HPDE6-E6E7 (cell line): ENCODE measurements around the gene CFHR4.
"Not testable (repeated sequence)": the region's sequence is repeated elsewhere in the genome, so short reads cannot be mapped to it uniquely, and the experiment has no call there.

Experiments
- DNase-seq: peaks from one replicate; pipeline ENCODE4 v3.0.0; 2011; ENCODE audit warnings: missing footprints; ENCODE audit errors: extremely low spot score

Gene CFHR4

GRCh38 chr1:196933531-196934189 is 45.8 kb downstream of the CFHR4 start:
- DNase-seq: no peak

DNA sequence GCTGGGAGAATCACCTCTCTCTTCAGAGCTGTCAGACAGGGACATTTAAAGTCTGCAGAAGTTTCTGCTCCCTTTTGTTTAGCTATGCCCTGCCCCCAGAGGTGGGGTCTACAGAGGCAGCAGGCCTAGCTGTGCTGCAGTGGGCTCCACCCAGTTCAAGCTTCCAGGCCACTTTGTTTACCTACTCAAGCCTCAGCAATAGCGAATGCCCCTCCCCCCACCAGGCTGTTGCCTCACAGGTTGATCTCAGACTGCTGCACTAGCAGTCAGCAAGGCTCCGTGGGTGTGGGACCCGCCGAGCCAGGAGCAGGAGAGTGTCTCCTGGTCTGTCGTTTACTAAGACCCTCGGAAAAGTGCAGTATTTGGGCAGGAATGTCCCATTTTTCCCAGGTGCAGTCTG is 53.6 kb downstream of the CFHR4 start:
- not testable (repeated sequence) for DNase-seq

DNA sequence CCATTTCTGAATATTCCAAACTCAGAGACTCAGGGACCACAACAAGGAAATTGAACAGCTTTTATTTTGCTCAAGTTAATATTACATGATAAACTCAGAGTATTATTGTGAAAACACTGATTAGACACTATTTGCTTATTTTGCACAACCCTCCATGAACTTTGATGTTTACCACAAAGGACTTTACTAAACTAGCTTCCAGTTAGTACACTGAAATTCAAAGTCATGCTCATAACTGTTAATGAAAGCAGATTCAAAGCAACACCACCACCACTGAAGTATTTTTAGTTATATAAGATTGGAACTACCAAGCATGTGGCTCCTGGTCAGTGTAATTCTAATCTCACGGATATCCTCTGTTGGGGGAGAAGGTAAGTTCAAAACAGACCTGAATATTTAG is 55.7 kb downstream of the CFHR4 start, which contains the start of gene CFHR2:
Gene CFHR2 (plus strand): TSS at position 171 of the 400 bp plus-strand sequence. CDS start 143 bp downstream, at position 314.
- DNase-seq: not testable (repeated sequence)

DNA sequence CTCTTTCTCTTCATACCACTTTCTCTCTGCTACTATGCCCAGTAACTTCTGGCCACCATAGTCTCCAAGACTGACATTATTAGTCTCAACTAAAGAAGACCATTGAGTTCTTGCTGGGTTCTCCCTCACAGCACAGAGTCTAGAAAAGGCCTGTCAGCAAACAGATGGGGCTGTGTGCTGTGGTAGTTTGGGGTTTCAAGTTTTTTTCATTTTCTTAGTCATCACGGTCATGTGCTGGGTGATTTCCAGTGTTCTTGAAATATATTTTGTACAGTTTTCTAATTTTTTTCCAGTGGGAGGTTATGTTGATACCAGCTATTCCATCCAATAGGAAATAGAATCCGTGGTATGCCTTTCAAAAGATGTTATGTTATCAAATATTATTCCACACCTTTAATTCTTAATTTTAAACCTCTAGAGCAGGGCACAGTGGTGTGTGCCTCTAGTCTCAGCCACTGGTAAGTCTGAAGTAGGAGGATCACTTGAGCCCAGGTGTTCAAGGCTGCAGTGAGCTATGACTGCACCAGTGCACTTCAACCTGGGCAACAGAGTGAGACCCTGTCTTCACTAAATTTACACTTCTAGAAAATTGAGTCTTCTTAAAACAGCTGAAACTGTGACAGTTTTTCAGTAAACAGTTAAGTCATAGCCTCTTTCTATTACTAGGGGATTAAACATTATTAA is 64.0 kb downstream of the CFHR4 start:
- DNase-seq: no peak

- DNase-seq: no peak
Observed at GRCh38 chr1:196954778-196955177, 66.9 kb downstream of the CFHR4 start.

DNA sequence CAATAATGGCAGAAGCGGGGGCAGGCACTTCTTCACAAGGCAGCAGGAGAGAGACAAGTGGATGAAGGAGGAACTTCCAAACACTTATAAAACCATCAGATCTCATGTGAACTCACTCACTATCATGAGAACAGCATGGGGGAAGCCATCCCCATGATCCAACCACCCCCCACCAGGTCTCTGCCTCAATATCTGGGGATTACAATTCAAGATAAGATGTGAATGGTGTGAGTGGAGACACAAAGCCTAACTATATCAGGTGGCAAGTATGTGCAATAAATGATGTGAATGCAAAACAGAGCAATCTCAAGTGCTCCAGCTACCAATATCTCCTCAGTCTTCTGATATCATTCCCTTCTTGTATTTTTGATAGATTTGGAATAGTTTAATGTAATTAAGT is 68.1 kb downstream of the CFHR4 start:
- no peak for DNase-seq

DNA sequence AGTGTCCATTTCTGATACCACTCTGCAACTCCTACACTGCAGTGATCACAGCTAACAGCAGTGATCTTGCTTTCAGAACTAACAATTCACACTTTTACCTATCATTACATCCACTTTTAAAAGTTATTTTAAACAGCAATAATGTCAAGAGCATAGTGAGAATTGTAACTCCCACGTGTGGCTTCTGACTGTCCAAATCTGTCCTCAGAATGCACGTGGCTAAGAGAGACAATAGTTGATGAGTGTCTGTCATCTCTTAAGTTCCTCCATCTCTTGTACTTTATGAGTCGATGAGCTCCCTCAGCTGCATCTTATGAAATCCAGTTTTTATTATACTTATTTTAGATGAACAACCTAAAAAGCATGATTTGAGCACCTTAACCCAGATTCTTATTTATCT is 73.0 kb downstream of the CFHR4 start:
- DNase-seq: no peak
